Measurements from ENCODE around the gene COBLL1.

COBLL1 gene

GRCh38 chr2:164757934-164758695, 83.5 kb downstream of the COBLL1 start:
- DNase-seq (ENCODE audit: low read depth): no peak

GRCh38 chr2:164756773-164757172, 84.8 kb downstream of the COBLL1 start:
- DNase-seq (ENCODE audit: low read depth): no peak

- DNase-seq (ENCODE audit: low read depth): no peak
Measured at GRCh38 chr2:164755952-164756351, 85.7 kb downstream of the COBLL1 start.

GRCh38 chr2:164754157-164755093, 87.2 kb downstream of the COBLL1 start:
- DNase-seq (ENCODE audit: low read depth): no peak

GRCh38 chr2:164752956-164753355, 88.7 kb downstream of the COBLL1 start:
- no peak for DNase-seq (ENCODE audit: low read depth)

GRCh38 chr2:164747783-164748433, 93.7 kb downstream of the COBLL1 start:
- no peak for DNase-seq (ENCODE audit: low read depth)

GRCh38 chr2:164747140-164747539, 94.5 kb downstream of the COBLL1 start:
- DNase-seq (ENCODE audit: low read depth): no peak

GRCh38 chr2:164746713-164747112, 94.9 kb downstream of the COBLL1 start:
- no peak for DNase-seq (ENCODE audit: low read depth)

- no peak for DNase-seq (ENCODE audit: low read depth)
Measured at GRCh38 chr2:164745012-164745797, 96.4 kb downstream of the COBLL1 start.

- no peak for DNase-seq (ENCODE audit: low read depth)
Measured at GRCh38 chr2:164742738-164743317, 98.8 kb downstream of the COBLL1 start.

GRCh38 chr2:164739966-164740365, 101.7 kb downstream of the COBLL1 start:
- no peak for DNase-seq (ENCODE audit: low read depth)

GRCh38 chr2:164737612-164738081, 104.0 kb downstream of the COBLL1 start:
- no peak for DNase-seq (ENCODE audit: low read depth)

GRCh38 chr2:164735309-164735919, 106.2 kb downstream of the COBLL1 start:
- no peak for DNase-seq (ENCODE audit: low read depth)

- DNase-seq (ENCODE audit: low read depth): no peak
Measured at GRCh38 chr2:164734196-164734595, 107.4 kb downstream of the COBLL1 start.

- no peak for DNase-seq (ENCODE audit: low read depth)
Measured at GRCh38 chr2:164725542-164725941, 116.1 kb downstream of the COBLL1 start.

GRCh38 chr2:164722616-164723338, 118.8 kb downstream of the COBLL1 start:
- DNase-seq (ENCODE audit: low read depth): no peak

GRCh38 chr2:164721430-164721829, 120.2 kb downstream of the COBLL1 start:
- no peak for DNase-seq (ENCODE audit: low read depth)

- DNase-seq (ENCODE audit: low read depth): no peak
Measured at GRCh38 chr2:164719996-164720941, 121.4 kb downstream of the COBLL1 start.

Measured in stimulated activated CD8-positive, alpha-beta memory T cell treated with anti-CD3 and anti-CD28 coated beads, Interleukin-15, amount 100 ng/mL, for 24 hours (primary cell).